Stimulated activated CD8-positive, alpha-beta memory T cell treated with anti-CD3 and anti-CD28 coated beads, Interleukin-4, amount 100 ng/mL, for 24 hours (primary cell): Measurements from ENCODE around the gene SHROOM4.
A peak's percentile ranks its signal among the peaks of the same experiment; 100 is the strongest.

ENCODE experiments used
- DNase-seq: peaks from one replicate; pipeline ENCODE4 v3.0.0-alpha.2; 2020; ENCODE audit warnings: low read depth

The SHROOM4 gene

GRCh38 chrX:50614460-50614859 is 199.5 kb downstream of the SHROOM4 start:
- no peak for DNase-seq

GRCh38 chrX:50613846-50614245 is 200.1 kb downstream of the SHROOM4 start:
- no peak for DNase-seq

DNA sequence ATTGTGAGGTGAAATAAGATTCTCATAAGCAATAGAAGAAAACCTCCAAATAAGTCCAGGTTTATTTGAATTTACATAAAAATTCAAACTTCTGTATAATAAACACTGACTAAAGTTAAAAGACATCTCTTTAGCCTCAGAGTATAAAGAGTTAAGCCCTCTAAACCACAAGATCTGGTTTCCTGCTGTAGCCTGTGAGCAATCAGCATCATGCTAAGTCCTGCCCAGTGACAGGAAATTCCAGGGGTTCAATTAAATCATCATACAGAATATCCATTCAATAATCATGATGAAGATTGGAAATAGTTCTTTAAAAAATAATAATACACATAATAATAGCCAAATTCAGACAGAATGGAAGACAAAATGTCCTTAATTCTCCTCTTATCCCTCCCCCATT is 204.2 kb downstream of the SHROOM4 start:
- DNase-seq = no peak

- no peak for DNase-seq
Measured at GRCh38 chrX:50606300-50606950, 207.6 kb downstream of the SHROOM4 start.

- DNase-seq = no peak
Measured at GRCh38 chrX:50596056-50596455, 217.9 kb downstream of the SHROOM4 start.

- DNase-seq = no peak
Measured at GRCh38 chrX:50594788-50595187, 219.2 kb downstream of the SHROOM4 start.

GRCh38 chrX:50586980-50587379 is 227.0 kb downstream of the SHROOM4 start:
- no peak for DNase-seq

DNA sequence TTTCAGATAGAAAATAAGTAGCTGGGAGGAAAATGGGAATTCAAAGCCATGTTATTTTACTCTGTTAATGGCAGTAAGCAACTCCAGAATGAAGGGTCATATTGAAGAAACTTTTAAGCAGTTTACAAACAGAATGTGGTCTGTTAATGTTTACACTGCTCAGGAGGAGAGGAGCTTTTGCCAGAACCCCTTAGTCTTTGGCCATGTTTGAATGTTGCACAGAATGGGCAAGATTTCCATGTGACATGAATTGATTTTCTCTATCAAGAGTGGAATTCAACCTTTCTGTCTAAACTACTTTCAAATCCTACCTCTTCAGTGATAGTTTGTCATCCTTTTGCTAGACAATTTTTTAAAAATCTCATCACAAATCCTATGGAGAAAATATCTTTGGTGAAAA is 227.6 kb downstream of the SHROOM4 start:
- no peak for DNase-seq

DNA sequence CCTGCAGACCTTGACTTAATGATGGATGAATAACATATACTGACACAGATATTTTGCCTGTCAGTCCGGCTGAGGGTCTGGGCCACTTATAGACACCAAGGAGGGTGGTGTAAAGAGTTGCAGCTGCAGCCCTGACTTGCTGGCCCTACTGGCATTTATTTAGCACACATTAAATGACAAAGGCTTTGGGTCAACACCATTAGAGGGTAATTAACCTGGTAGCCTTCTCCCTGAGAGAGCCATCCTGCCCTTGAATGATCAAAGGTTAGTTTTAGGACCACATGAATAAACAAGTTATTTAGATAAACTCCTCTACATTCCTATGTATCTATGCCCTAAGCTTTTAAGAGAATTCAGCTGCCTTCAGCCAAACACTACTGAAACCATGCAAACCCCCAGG is 232.6 kb downstream of the SHROOM4 start:
- DNase-seq = no peak

- DNase-seq = peak; percentile 12
Measured at GRCh38 chrX:50579955-50580354, 234.0 kb downstream of the SHROOM4 start.

DNA sequence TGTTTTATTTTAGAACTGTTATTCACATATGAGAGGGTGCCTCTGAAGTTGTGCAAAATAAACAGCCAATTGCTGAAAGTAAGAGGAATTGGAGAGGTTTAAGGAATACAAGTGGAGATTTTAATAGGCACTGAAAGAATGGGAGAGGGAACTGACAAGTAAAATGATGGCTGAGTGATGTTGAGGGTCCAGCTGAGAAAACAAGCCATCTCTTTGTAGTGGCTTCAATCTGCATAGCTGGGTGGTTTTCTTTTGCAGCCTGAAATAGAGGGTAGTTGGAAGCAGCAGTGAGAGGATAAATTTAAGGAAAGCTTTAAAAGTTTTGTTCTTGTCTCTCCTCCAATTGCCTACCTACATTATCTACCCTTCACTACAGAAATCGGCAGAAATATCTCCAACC is 236.7 kb downstream of the SHROOM4 start:
- no peak for DNase-seq

DNA sequence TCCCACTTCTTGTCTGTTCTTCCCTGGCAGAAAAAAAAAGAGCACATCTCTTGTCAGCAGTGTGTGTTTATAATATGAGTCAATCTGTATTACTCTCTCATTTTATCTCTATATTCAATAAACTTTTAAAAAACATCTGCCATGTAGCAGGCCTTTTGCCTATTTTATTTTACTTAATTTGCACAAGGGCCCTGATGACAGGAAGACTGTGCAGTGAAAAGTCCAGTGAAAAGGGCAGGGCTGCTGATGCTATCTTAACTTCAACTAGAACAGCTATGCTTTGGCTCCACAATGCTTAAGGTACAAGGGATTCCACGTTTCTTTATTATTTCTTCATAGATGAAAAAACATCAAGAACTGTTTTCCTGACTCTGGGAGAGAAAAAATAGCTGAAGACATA is 246.4 kb downstream of the SHROOM4 start:
- DNase-seq = no peak

- no peak for DNase-seq
Measured at GRCh38 chrX:50565718-50566117, 248.3 kb downstream of the SHROOM4 start.
